Aorta (tissue), 5 donors: Measurements from ENCODE around the gene RBX1. TPM values are rescaled to one million over a fixed set of nuclear protein-coding genes. Genes with fewer than 3 reads are reported as not detected.

Experiments used
- ATAC-seq: fragments of 200-7000 bp; cut with Tn5 transposase; one replicate; pipeline ENCODE4 v1.9.1; 2022; ENCODE audit warnings: moderate library complexity; ENCODE audit not compliant: low FRiP score
- DNase-seq, 2 donors: peaks; one replicate each; pipeline ENCODE4 v3.0.0-alpha.2; 2020
- H3K27ac ChIP-seq, 2 donors: one replicate each; pipeline ENCODE4 v1.5.1; 2013; ENCODE audit warnings: low read length in 2 of 2, mild to moderate bottlenecking in 2 of 2, moderate library complexity in 2 of 2, control low read depth in 1 of 2, inconsistent platforms in 1 of 2, low read depth in 1 of 2
- H3K27me3 ChIP-seq, 2 donors: one replicate each; pipeline ENCODE4 v1.6.1; 2013; ENCODE audit warnings: control low read depth in 1 of 2, low read length in 1 of 2, mild to moderate bottlenecking in 1 of 2, moderate library complexity in 1 of 2; ENCODE audit not compliant: insufficient read depth in 2 of 2, control insufficient read depth in 1 of 2
- H3K36me3 ChIP-seq, 2 donors: one replicate each; pipeline ENCODE4 v1.6.1; 2013; ENCODE audit warnings: control low read depth in 1 of 2, low read length in 1 of 2, mild to moderate bottlenecking in 1 of 2; ENCODE audit not compliant: insufficient read depth in 2 of 2, control insufficient read depth in 1 of 2
- H3K4me1 ChIP-seq, 2 donors: one replicate each; pipeline ENCODE4 v1.6.1; 2013; ENCODE audit warnings: low read length in 2 of 2, control low read depth in 1 of 2, mild to moderate bottlenecking in 1 of 2, moderate library complexity in 1 of 2; ENCODE audit not compliant: insufficient read depth in 2 of 2, control insufficient read depth in 1 of 2
- H3K4me3 ChIP-seq, 2 donors: one replicate each; pipeline ENCODE4 v1.5.1; 2013; ENCODE audit warnings: low read length in 2 of 2, control low read depth in 1 of 2, mild to moderate bottlenecking in 1 of 2
- H3K9me3 ChIP-seq: one replicate; pipeline ENCODE4 v1.6.1; 2013; ENCODE audit warnings: mild to moderate bottlenecking, low read length; ENCODE audit not compliant: control insufficient read depth
- WGBS, 2 donors: extraction: QIAGEN DNeasy Blood & Tissue Kit; methylation state at CpG; one replicate each; pipeline ENCODE4 v1.1.7; 2013; 5-methylcytosine and 5-hydroxymethylcytosine counted together
- intact Hi-C, 2 donors: fragments of 100-400 bp; cut with DNase I; formaldehyde crosslinking; loops; one replicate each; pipeline versions ENCODE4 v1.14.2 to v1.15.0; 2022
- polyA plus RNA-seq, 2 donors: library from polyadenylated mRNA; stranded (reverse); fragments of 200-250 nt; gene quantifications; one replicate each; pipeline ENCODE4 v1.2.3, GENCODE V29; 2013
- total RNA-seq, 2 donors: library from RNA; stranded (reverse); fragmentation: NEBNext Ultra II Directional; extraction: Animal tissue kit (Norgen Biotek cat#: 25700); gene quantifications; one replicate each; pipeline ENCODE4 v1.2.1, GENCODE V29; 2021
- donor health status: healthy with polysubstance abuse.
- donor health status: Bipolar disorder and iron deficiency.
- donor health status: DM: no; HTN: no; CAD: no.
- donor health status: DM: no; HTN: no; CAD: no.
- donor health status: DM: yes; HTN: yes; CAD: no.

Gene RBX1
- total and polyA plus RNA-seq, 4 donors: 36.2 to 102 (median 50.1) TPM

GRCh38 chr22:40960145-40960544 is 9.0 kb downstream of the RBX1 start:
- peaks cover 0 to 5% of the 10 kb centered on the region in 2 donors for H3K36me3 ChIP-seq
- no peak for DNase-seq
- ATAC-seq: no peak
- no peaks in the 10 kb centered on the region for H3K27me3 ChIP-seq
- no peaks in the 10 kb centered on the region for H3K4me1 ChIP-seq
- H3K4me3 ChIP-seq: no peak overlapping the region
- intact Hi-C loops: no loop called here
- 62 to 64% methylated on average over 2 of the region's 2 CpGs for WGBS, 2 donors
- H3K9me3 ChIP-seq: no peaks in the 10 kb centered on the region
- no peak overlapping the region for H3K27ac ChIP-seq

- intact Hi-C loops: no loop called here
- no peak for DNase-seq
- ATAC-seq: no peak
These were observed 15.0 kb downstream of the RBX1 start for GRCh38 chr22:40965936-40966725.

GRCh38 chr22:40966726-40967085 is 15.5 kb downstream of the RBX1 start:
- no peaks in the 10 kb centered on the region for H3K9me3 ChIP-seq
- ATAC-seq (no peak), DNase-seq (no peak)
- WGBS, 2 donors: 77 to 79% methylated on average over 7 of the region's 7 CpGs
- no peaks in the 10 kb centered on the region for H3K27me3 ChIP-seq
- peaks cover 3 to 6% of the 10 kb centered on the region in 2 donors for H3K36me3 ChIP-seq
- H3K27ac ChIP-seq: no peak overlapping the region
- no peak overlapping the region for H3K4me3 ChIP-seq
- H3K4me1 ChIP-seq: no peaks in the 10 kb centered on the region
- intact Hi-C loops: no loop called here

More at GRCh38 chr22:40965936-40966725, 15.0 kb downstream of the RBX1 start:
- Histone ChIP-seq H3K4me1 (no peaks in the 10 kb centered on the region), H3K9me3 (no peaks in the 10 kb centered on the region), H3K27ac (no peak overlapping the region), H3K36me3 (peaks cover 3 to 6% of the 10 kb centered on the region in 2 donors), H3K4me3 (no peak overlapping the region), H3K27me3 (no peaks in the 10 kb centered on the region)
- WGBS, 2 donors: 79 to 86% methylated on average over 8 of the region's 8 CpGs

- Histone ChIP-seq H3K9me3 (no peaks in the 10 kb centered on the region), H3K4me1 (no peaks in the 10 kb centered on the region), H3K27ac (no peak overlapping the region), H3K4me3 (no peak overlapping the region), H3K36me3 (peaks cover 3 to 6% of the 10 kb centered on the region in 2 donors), H3K27me3 (no peaks in the 10 kb centered on the region)
- intact Hi-C loops: no loop called here
- ATAC-seq (no peak), DNase-seq (no peak)
- WGBS, 2 donors: 89% methylated on average over 8 of the region's 8 CpGs
These were observed 16.1 kb downstream of the RBX1 start for GRCh38 chr22:40967111-40967760.

- H3K27ac ChIP-seq: no peak overlapping the region
- intact Hi-C loops: no loop called here
- H3K36me3 ChIP-seq: peaks cover 3 to 5% of the 10 kb centered on the region in 2 donors
- ATAC-seq: no peak
- no peak overlapping the region for H3K4me3 ChIP-seq
- DNase-seq: no peak
- WGBS, 2 donors: 94 to 95% methylated on average over 6 of the region's 6 CpGs
- H3K4me1 ChIP-seq: no peaks in the 10 kb centered on the region
- H3K27me3 ChIP-seq: no peaks in the 10 kb centered on the region
- H3K9me3 ChIP-seq: no peaks in the 10 kb centered on the region
These were observed 21.4 kb downstream of the RBX1 start for GRCh38 chr22:40972587-40972986.

GRCh38 chr22:40973144-40973543 is 22.0 kb downstream of the RBX1 start:
- ATAC-seq (no peak), DNase-seq (peak in 1 of 2 donors; percentile 52)
- no peaks in the 10 kb centered on the region for H3K27me3 ChIP-seq
- WGBS, 2 donors: 95% methylated on average over 13 of the region's 13 CpGs
- no peak overlapping the region for H3K4me3 ChIP-seq
- H3K27ac ChIP-seq: no peak overlapping the region
- peaks cover 3 to 5% of the 10 kb centered on the region in 2 donors for H3K36me3 ChIP-seq
- intact Hi-C loops: no loop called here
- no peaks in the 10 kb centered on the region for H3K4me1 ChIP-seq
- no peaks in the 10 kb centered on the region for H3K9me3 ChIP-seq

GRCh38 chr22:40975366-40975765 is 24.2 kb downstream of the RBX1 start:
- Histone ChIP-seq H3K4me1 (no peaks in the 10 kb centered on the region), H3K27me3 (no peaks in the 10 kb centered on the region), H3K36me3 (peaks cover 3 to 4% of the 10 kb centered on the region in 2 donors), H3K9me3 (no peaks in the 10 kb centered on the region), H3K27ac (no peak overlapping the region), H3K4me3 (no peak overlapping the region)
- ATAC-seq (no peak), DNase-seq (no peak)
- 44 to 49% methylated on average over 1 of the region's 1 CpG for WGBS, 2 donors
- intact Hi-C loops: no loop called here

- DNase-seq (peak in 1 of 2 donors; percentile 67), ATAC-seq (no peak)
- Histone ChIP-seq H3K4me1 (no peaks in the 10 kb centered on the region), H3K9me3 (no peaks in the 10 kb centered on the region), H3K36me3 (peaks cover 3 to 4% of the 10 kb centered on the region in 2 donors), H3K4me3 (no peak overlapping the region), H3K27ac (no peak overlapping the region), H3K27me3 (no peaks in the 10 kb centered on the region)
- whole genome bisulfite sequencing, 2 donors: 86 to 88% methylated on average over 18 of the region's 18 CpGs
- intact Hi-C loops: no loop called here
These were observed 25.9 kb downstream of the RBX1 start for GRCh38 chr22:40976866-40977700.
